Dedifferentiated amniotic fluid mesenchymal stem cell (primary cell): ENCODE results near the gene UTP25.
A peak's percentile ranks its signal among the peaks of the same experiment; 100 is the strongest.

Experiments
- DNase-seq: peaks from one replicate; pipeline ENCODE4 v3.0.0-alpha.2; 2016; ENCODE audit errors: extremely low spot score

UTP25 gene

GRCh38 chr1:209839875-209840546, 12.2 kb downstream of the UTP25 start:
- peak; percentile 89 for DNase-seq

GRCh38 chr1:209840611-209841010, 12.8 kb downstream of the UTP25 start:
- DNase-seq = no peak

GRCh38 chr1:209844695-209845407, 17.1 kb downstream of the UTP25 start:
- DNase-seq = no peak

- no peak for DNase-seq
Measured at GRCh38 chr1:209845408-209845725, 17.6 kb downstream of the UTP25 start.

GRCh38 chr1:209849388-209849787, 21.6 kb downstream of the UTP25 start:
- no peak for DNase-seq

- peak; percentile 26 for DNase-seq
Measured at GRCh38 chr1:209850342-209850979, 22.7 kb downstream of the UTP25 start.

GRCh38 chr1:209853676-209854075, 25.9 kb downstream of the UTP25 start:
- no peak for DNase-seq

GRCh38 chr1:209854196-209854595, 26.4 kb downstream of the UTP25 start:
- no peak for DNase-seq

GRCh38 chr1:209855006-209855405, 27.2 kb downstream of the UTP25 start:
- DNase-seq = no peak

- no peak for DNase-seq
Measured at GRCh38 chr1:209855623-209856022, 27.9 kb downstream of the UTP25 start.

GRCh38 chr1:209858561-209859103, 30.9 kb downstream of the UTP25 start:
- no peak for DNase-seq

GRCh38 chr1:209860293-209860881, 32.6 kb downstream of the UTP25 start:
- DNase-seq = peak; percentile 88

GRCh38 chr1:209861242-209861641, 33.5 kb downstream of the UTP25 start:
- no peak for DNase-seq

- DNase-seq = no peak
Measured at GRCh38 chr1:209862391-209863356, 34.9 kb downstream of the UTP25 start.

- DNase-seq = no peak
Measured at GRCh38 chr1:209863766-209864485, 36.2 kb downstream of the UTP25 start.

- DNase-seq = no peak
Measured at GRCh38 chr1:209866201-209866600, 38.4 kb downstream of the UTP25 start.

- DNase-seq = peak; percentile 44
Measured at GRCh38 chr1:209869291-209870149, 41.7 kb downstream of the UTP25 start.

GRCh38 chr1:209870151-209870831, 42.5 kb downstream of the UTP25 start:
- peak; percentile 27 for DNase-seq

- no peak for DNase-seq
Measured at GRCh38 chr1:209871006-209871405, 43.2 kb downstream of the UTP25 start.
